GM12878 (cell line): Measurements from ENCODE around the gene FOXL3. TPM values are rescaled to one million over a fixed set of nuclear protein-coding genes. Genes with fewer than 3 reads are reported as not detected.

Source experiments
- ATAC-seq: fragments of 200-7000 bp; cut with Tn5 transposase; 3 replicates; pipeline ENCODE4 v1.9.1; 2020; ENCODE audit warnings: mild to moderate bottlenecking, moderate library complexity
- BruUV-seq: library from RNA; stranded (reverse); fragments of 400-500 nt; replicated peaks from 2 replicates; lab custom pipeline; 2021; lab: Mats Ljungman, UMichigan
- CTCF ChIA-PET: fragments of 300-600 bp; sonication (Branson Sonifier 250); formaldehyde crosslinking; extraction: SDS; loops from one replicate; lab custom pipeline; 2021; ENCODE audit warnings: inconsistent platforms; lab: Yijun Ruan, JAX
- POLR2A ChIA-PET: fragments of 350-600 bp; formaldehyde crosslinking; extraction: SDS; loops from one replicate; lab custom pipeline; 2021; ENCODE audit warnings: inconsistent platforms; lab: Charles Lee
- RAD21 ChIA-PET: fragments of 300-600 bp; sonication (Branson Sonifier 250); formaldehyde crosslinking; loops from one replicate; lab custom pipeline; 2023; ENCODE audit warnings: antibody characterized with exemption; ENCODE audit not compliant: unreplicated experiment; lab: Charles Lee
- SMC1A ChIA-PET: fragments of 300-600 bp; sonication (Branson Sonifier 250); formaldehyde crosslinking; loops from one replicate; lab custom pipeline; 2023; ENCODE audit not compliant: unreplicated experiment, uncharacterized antibody; lab: Charles Lee
- DNase-seq: peaks from one replicate; pipeline ENCODE4 v3.0.0-alpha.2; 2011; ENCODE audit warnings: low read depth, low spot score
- FAIRE-seq: peaks from 3 replicates; lab custom pipeline; 2011; peaks lifted over from hg19 to GRCh38; lab: Jason Lieb, UNC
- H2AFZ ChIP-seq: 2 replicates; pipeline ENCODE4 v1.6.0; 2011; ENCODE audit warnings: low read depth, low read length, control low read depth; ENCODE audit not compliant: control insufficient read depth
- H3K27ac ChIP-seq: 2 replicates; pipeline ENCODE4 v1.5.1; 2011; ENCODE audit warnings: control low read depth; ENCODE audit not compliant: control insufficient read depth, insufficient read depth
- H3K27me3 ChIP-seq, 2 experiments: replicated peaks in 1 of 2; 2 replicates each; pipeline versions ENCODE4 v1.6.0 to v1.6.1; 2011; ENCODE audit warnings: low read length in 1 of 2; ENCODE audit not compliant: control insufficient read depth in 2 of 2, insufficient read depth in 2 of 2
- H3K36me3 ChIP-seq, 2 experiments: 2 replicates each; pipeline ENCODE4 v1.5.1; 2011; ENCODE audit warnings: low read length in 1 of 2; ENCODE audit not compliant: control insufficient read depth in 2 of 2, insufficient read depth in 2 of 2
- H3K4me1 ChIP-seq: 2 replicates; pipeline ENCODE4 v1.6.1; 2011; ENCODE audit warnings: mild to moderate bottlenecking, low read length, moderate library complexity, mixed read lengths; ENCODE audit not compliant: control insufficient read depth, insufficient read depth
- H3K4me2 ChIP-seq: 2 replicates; pipeline ENCODE4 v1.6.0; 2011; ENCODE audit warnings: control low read depth; ENCODE audit not compliant: control insufficient read depth, insufficient read depth
- H3K4me3 ChIP-seq: fragments of 200-600 bp; sonication (generic); 2 replicates; pipeline ENCODE4 v1.5.1; 2016
- H3K79me2 ChIP-seq: 2 replicates; pipeline ENCODE4 v1.6.0; 2011; ENCODE audit warnings: low read length; ENCODE audit not compliant: control insufficient read depth, insufficient read depth
- H3K9ac ChIP-seq: 2 replicates; pipeline ENCODE4 v1.8.0; 2011; ENCODE audit warnings: low read length, control low read depth, mixed read lengths; ENCODE audit not compliant: control insufficient read depth, insufficient read depth
- H3K9me3 ChIP-seq: replicated peaks from 3 replicates; pipeline ENCODE4 v1.5.1; 2011; ENCODE audit warnings: mild to moderate bottlenecking, low read length; ENCODE audit not compliant: control insufficient read depth, insufficient read depth
- H4K20me1 ChIP-seq: 2 replicates; pipeline ENCODE4 v1.6.0; 2011; ENCODE audit not compliant: control insufficient read depth, insufficient read depth
- ATF7 ChIP-seq: fragments of 450-650 bp; IDR thresholded peaks from 2 replicates; pipeline ENCODE4 v1.6.1; 2016; ENCODE audit warnings: low read depth, mild to moderate bottlenecking
- BACH1 ChIP-seq: fragments of 450-650 bp; IDR thresholded peaks from 2 replicates; pipeline ENCODE4 v1.6.1; 2017; ENCODE audit warnings: mild to moderate bottlenecking, borderline replicate concordance
- KLF5 ChIP-seq: fragments of 450-650 bp; IDR thresholded peaks from 2 replicates; pipeline ENCODE4 v1.6.1; 2014; ENCODE audit warnings: mild to moderate bottlenecking; ENCODE audit not compliant: partially characterized antibody
- NFXL1 ChIP-seq: fragments of 450-650 bp; IDR thresholded peaks from 2 replicates; pipeline ENCODE4 v1.6.1; 2017; ENCODE audit warnings: antibody characterized with exemption, mild to moderate bottlenecking, borderline replicate concordance
- SIX5 ChIP-seq: IDR thresholded peaks from 2 replicates; pipeline ENCODE4 v1.6.1; 2011; ENCODE audit warnings: mild to moderate bottlenecking, low read depth, low read length, moderate library complexity; ENCODE audit not compliant: severe bottlenecking
- SMAD1 ChIP-seq: fragments of 450-650 bp; IDR thresholded peaks from 2 replicates; pipeline ENCODE4 v1.6.1; 2018; ENCODE audit warnings: mild to moderate bottlenecking, low read depth; ENCODE audit not compliant: partially characterized antibody
- SRF ChIP-seq, 2 experiments: IDR thresholded peaks; 2 replicates each; pipeline ENCODE4 v1.6.1; 2011; ENCODE audit warnings: low read depth in 2 of 2, low read length in 2 of 2, mild to moderate bottlenecking in 1 of 2, moderate library complexity in 1 of 2
- ZBED1 ChIP-seq: IDR thresholded peaks from 2 replicates; pipeline ENCODE4 v1.6.1; 2016; ENCODE audit warnings: borderline replicate concordance
- ZNF384 ChIP-seq: IDR thresholded peaks from 2 replicates; pipeline ENCODE4 v1.6.1; 2012; ENCODE audit warnings: low read depth, mild to moderate bottlenecking, low read length, improper control_type of control experiment, borderline replicate concordance
- WGBS: methylation state at CpG from one replicate; pipeline ENCODE4 v1.1.6; 2016; ENCODE audit warnings: low lambda C conversion rate; ENCODE audit not compliant: insufficient replicate concordance, insufficient coverage; ENCODE audit errors: missing lambda C conversion rate; 5-methylcytosine and 5-hydroxymethylcytosine counted together
- in situ Hi-C: fragments of 300-500 bp; cut with MboI; formaldehyde crosslinking; loops from 9 replicates; pipeline ENCODE4 v1.14.3; 2018; ENCODE audit warnings: mixed read lengths
- intact Hi-C: fragments of 100-400 bp; cut with micrococcal nuclease; formaldehyde crosslinking; loops from one replicate; pipeline ENCODE4 v1.14.2; 2022; ENCODE audit not compliant: unreplicated experiment
- polyA plus RNA-seq, 11 experiments: library from polyadenylated mRNA; depleted of rRNA in 4 of 11; unstranded in 6 of 11; stranded (reverse) in 5 of 11; fragments of >200 nt; fragmentation: Nextera tagmentation in 4 of 11; fragmentation: Illumina TruSeq in 1 of 11; extraction: Ambion mirVana in 4 of 11; extraction: Trizol in 1 of 11; gene quantifications; 1 replicate in 1 of 11; 2 replicates in 10 of 11; pipeline versions ENCODE4 v1.2.1 to v1.2.3, GENCODE V29; 2011 to 2016; ENCODE audit warnings: inconsistent platforms in 2 of 11, missing spikeins in 2 of 11, low read depth in 1 of 11
- total RNA-seq, 4 experiments: library from RNA; depleted of rRNA in 3 of 4; stranded (reverse); fragments of >200 nt in 3 of 4; fragmentation: Illumina TruSeq in 1 of 4; extraction: Trizol in 1 of 4; gene quantifications; 2 replicates each; pipeline versions ENCODE4 v1.2.1 to v1.2.3, GENCODE V29; 2013 to 2021
- TF ChIP-seq, protein P1 (sequence below): fragments of 450-650 bp; IDR thresholded peaks from 2 replicates; pipeline ENCODE4 v1.6.1; 2016; ENCODE audit warnings: mild to moderate bottlenecking
- TF ChIP-seq, protein P2 (sequence below): fragments of 450-650 bp; IDR thresholded peaks from 2 replicates; pipeline ENCODE4 v1.6.1; 2017; ENCODE audit warnings: mild to moderate bottlenecking, moderate library complexity

FOXL3 gene
- total and polyA plus RNA-seq, 10 of the 15 experiments (the other 5 are each of a cell fraction or from before 2014, with no cell fraction given), result not detected

DNA sequence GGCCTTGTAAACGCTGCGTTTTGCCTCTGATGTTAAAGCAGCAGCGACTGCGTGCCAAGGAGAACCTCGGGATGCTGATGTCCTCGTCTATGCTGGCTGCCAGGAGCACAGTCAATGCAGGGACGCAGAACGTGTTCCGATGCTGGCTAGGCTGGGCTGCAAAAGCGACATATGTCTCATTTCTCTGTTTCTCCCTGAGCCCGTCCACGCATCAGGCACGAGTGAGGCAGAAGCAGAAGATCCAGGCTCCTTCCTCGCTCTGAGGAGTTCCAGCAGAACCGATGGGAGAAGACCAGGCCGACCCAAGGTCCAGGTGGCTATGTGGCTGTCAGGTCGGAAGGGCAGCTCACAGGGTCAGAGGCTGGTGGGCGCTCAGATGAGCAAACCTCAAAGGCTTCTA lies 3.7 kb upstream of the FOXL3 start (continued):
- TF ChIP-seq, protein P1, sequence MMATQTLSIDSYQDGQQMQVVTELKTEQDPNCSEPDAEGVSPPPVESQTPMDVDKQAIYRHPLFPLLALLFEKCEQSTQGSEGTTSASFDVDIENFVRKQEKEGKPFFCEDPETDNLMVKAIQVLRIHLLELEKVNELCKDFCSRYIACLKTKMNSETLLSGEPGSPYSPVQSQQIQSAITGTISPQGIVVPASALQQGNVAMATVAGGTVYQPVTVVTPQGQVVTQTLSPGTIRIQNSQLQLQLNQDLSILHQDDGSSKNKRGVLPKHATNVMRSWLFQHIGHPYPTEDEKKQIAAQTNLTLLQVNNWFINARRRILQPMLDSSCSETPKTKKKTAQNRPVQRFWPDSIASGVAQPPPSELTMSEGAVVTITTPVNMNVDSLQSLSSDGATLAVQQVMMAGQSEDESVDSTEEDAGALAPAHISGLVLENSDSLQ, result no peak

DNA sequence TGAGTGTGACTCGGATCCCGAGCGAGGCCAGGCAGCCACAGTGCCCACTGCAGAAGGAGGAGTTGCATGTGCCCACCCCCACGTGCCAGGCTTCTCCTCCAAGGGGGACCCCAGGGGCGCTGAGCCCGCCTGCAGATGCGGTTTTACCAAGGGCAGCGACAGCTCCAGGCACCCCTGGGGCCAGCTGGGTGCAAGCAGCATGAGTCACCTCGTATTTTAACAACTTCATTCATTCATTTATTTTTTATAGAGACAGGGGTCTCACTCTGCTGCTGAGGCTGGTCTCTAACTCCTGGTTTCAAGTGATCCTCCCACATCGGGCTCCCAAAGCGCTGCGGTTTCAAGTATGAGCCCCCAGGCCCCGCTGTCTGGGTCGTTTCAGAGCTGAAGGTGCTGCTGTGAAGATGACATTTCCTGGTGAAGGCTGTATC lies 1.3 kb upstream of the FOXL3 start:
- Histone ChIP-seq H3K9me3 (peaks cover 2% of the 10 kb centered on the region; the same call in 2 of the 3 replicates), H3K79me2 (no peaks in the 10 kb centered on the region), H4K20me1 (no peaks in the 10 kb centered on the region), H3K27me3 (no peaks in the 10 kb centered on the region), H3K4me3 (no peak overlapping the region), H3K27ac (no peak overlapping the region), H3K9ac (no peak overlapping the region), H3K4me2 (no peak overlapping the region), H2AFZ (no peak overlapping the region), H3K36me3 (no peaks in the 10 kb centered on the region), H3K4me1 (no peaks in the 10 kb centered on the region)
- RAD21 ChIA-PET, result no interaction called here
- POLR2A ChIA-PET, result no interaction called here
- TF ChIP-seq, protein P2, sequence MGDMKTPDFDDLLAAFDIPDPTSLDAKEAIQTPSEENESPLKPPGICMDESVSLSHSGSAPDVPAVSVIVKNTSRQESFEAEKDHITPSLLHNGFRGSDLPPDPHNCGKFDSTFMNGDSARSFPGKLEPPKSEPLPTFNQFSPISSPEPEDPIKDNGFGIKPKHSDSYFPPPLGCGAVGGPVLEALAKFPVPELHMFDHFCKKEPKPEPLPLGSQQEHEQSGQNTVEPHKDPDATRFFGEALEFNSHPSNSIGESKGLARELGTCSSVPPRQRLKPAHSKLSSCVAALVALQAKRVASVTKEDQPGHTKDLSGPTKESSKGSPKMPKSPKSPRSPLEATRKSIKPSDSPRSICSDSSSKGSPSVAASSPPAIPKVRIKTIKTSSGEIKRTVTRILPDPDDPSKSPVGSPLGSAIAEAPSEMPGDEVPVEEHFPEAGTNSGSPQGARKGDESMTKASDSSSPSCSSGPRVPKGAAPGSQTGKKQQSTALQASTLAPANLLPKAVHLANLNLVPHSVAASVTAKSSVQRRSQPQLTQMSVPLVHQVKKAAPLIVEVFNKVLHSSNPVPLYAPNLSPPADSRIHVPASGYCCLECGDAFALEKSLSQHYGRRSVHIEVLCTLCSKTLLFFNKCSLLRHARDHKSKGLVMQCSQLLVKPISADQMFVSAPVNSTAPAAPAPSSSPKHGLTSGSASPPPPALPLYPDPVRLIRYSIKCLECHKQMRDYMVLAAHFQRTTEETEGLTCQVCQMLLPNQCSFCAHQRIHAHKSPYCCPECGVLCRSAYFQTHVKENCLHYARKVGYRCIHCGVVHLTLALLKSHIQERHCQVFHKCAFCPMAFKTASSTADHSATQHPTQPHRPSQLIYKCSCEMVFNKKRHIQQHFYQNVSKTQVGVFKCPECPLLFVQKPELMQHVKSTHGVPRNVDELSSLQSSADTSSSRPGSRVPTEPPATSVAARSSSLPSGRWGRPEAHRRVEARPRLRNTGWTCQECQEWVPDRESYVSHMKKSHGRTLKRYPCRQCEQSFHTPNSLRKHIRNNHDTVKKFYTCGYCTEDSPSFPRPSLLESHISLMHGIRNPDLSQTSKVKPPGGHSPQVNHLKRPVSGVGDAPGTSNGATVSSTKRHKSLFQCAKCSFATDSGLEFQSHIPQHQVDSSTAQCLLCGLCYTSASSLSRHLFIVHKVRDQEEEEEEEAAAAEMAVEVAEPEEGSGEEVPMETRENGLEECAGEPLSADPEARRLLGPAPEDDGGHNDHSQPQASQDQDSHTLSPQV, result no peak
- no peak for TF ChIP-seq ZNF384
- TF ChIP-seq SRF (IDR thresholded peaks at IDR 0.05; ENCODE audit: low read depth in 2 of 2, low read length in 2 of 2), result no peak
- no peak for TF ChIP-seq SMAD1
- TF ChIP-seq BACH1, result no peak
- no peak for TF ChIP-seq NFXL1
- TF ChIP-seq ATF7, result no peak
- TF ChIP-seq ZBED1, result no peak
- TF ChIP-seq SIX5, result no peak
- no peak for TF ChIP-seq KLF5
- intact Hi-C loops, result no loop called here
- DNase-seq (no peak), ATAC-seq (no peak), FAIRE-seq (no peak)
- SMC1A ChIA-PET, result no interaction called here
- 34% methylated on average over 14 of the region's 14 CpGs for WGBS
- no TSS peak for BruUV-seq
- CTCF ChIA-PET, result no interaction called here
- in situ Hi-C loops, result no loop called here
